Neural cell (in vitro differentiated cells): ENCODE results near the gene LDLR. TPM values are rescaled to one million over a fixed set of nuclear protein-coding genes. Genes with fewer than 3 reads are reported as not detected.

Source experiments
- H2AFZ ChIP-seq: fragments of 200-600, 300-800 bp; sonication (generic), shearing (Covaris generic); 2 replicates; pipeline ENCODE4 v1.6.0; 2014; ENCODE audit warnings: low read depth, mild to moderate bottlenecking, antibody characterized with exemption, low read length, moderate library complexity
- H3F3A ChIP-seq: fragments of 200-600 bp; shearing (Covaris generic); 2 replicates; pipeline ENCODE4 v1.6.1; 2016; ENCODE audit warnings: mild to moderate bottlenecking, moderate library complexity, mixed read lengths, antibody characterized with exemption, low read length; ENCODE audit not compliant: insufficient read depth, poor library complexity, severe bottlenecking
- H3K27ac ChIP-seq: fragments of 200-600, 300-800 bp; sonication (generic), shearing (Covaris generic); 2 replicates; pipeline ENCODE4 v1.5.1; 2014; ENCODE audit warnings: mild to moderate bottlenecking, low read length, moderate library complexity
- H3K27me3 ChIP-seq: fragments of 300-800, 200-600 bp; sonication (generic), shearing (Covaris generic); 2 replicates; pipeline ENCODE4 v1.6.0; 2014; ENCODE audit warnings: mild to moderate bottlenecking, low read depth, low read length, moderate library complexity; ENCODE audit not compliant: insufficient read depth
- H3K36me3 ChIP-seq: fragments of 300-800, 200-600 bp; sonication (generic), shearing (Covaris generic); 2 replicates; pipeline ENCODE4 v1.5.1; 2014; ENCODE audit warnings: mild to moderate bottlenecking, antibody characterized with exemption, low read length, moderate library complexity; ENCODE audit not compliant: insufficient read depth
- H3K4me2 ChIP-seq: fragments of 300-800, 200-600 bp; sonication (generic), shearing (Covaris generic); 2 replicates; pipeline ENCODE4 v1.6.0; 2014; ENCODE audit warnings: mild to moderate bottlenecking, low read length
- H3K4me3 ChIP-seq: fragments of 300-800, 200-600 bp; sonication (generic), shearing (Covaris generic); 2 replicates; pipeline ENCODE4 v1.5.1; 2014; ENCODE audit warnings: mild to moderate bottlenecking, low read length, moderate library complexity
- H3K79me2 ChIP-seq: fragments of 200-600 bp; shearing (Covaris generic); replicated peaks from 2 replicates; pipeline ENCODE4 v1.6.0; 2014; ENCODE audit warnings: mild to moderate bottlenecking, low read length, moderate library complexity; ENCODE audit not compliant: insufficient read depth
- H3K9ac ChIP-seq: fragments of 300-800, 200-600 bp; sonication (generic), shearing (Covaris generic); 2 replicates; pipeline ENCODE4 v1.6.1; 2016; ENCODE audit warnings: mild to moderate bottlenecking, low read length, mixed read lengths
- H3K9me2 ChIP-seq: fragments of 200-600 bp; shearing (Covaris generic); 2 replicates; pipeline ENCODE4 v1.6.1; 2016; ENCODE audit warnings: mild to moderate bottlenecking, low read length, mixed read lengths; ENCODE audit not compliant: insufficient read depth
- H3K9me3 ChIP-seq: fragments of 200-600, 300-800 bp; sonication (generic), shearing (Covaris generic); 2 replicates; pipeline ENCODE4 v1.6.1; 2016; ENCODE audit warnings: mild to moderate bottlenecking, mixed run types, low read length, moderate library complexity, mixed read lengths
- H4K20me1 ChIP-seq: fragments of 200-600 bp; shearing (Covaris generic); 2 replicates; pipeline ENCODE4 v1.6.1; 2016; ENCODE audit warnings: mild to moderate bottlenecking, mixed run types; ENCODE audit not compliant: insufficient read depth
- EP300 ChIP-seq: fragments of 450-650 bp; conservative IDR thresholded peaks from 2 replicates; pipeline ENCODE4 v1.6.1; 2014; ENCODE audit warnings: antibody characterized with exemption, mild to moderate bottlenecking, moderate library complexity; ENCODE audit not compliant: poor library complexity, severe bottlenecking
- EZH2 ChIP-seq: fragments of 200-600, 300-800 bp; shearing (Covaris generic), sonication (generic); IDR thresholded peaks from 2 replicates; pipeline ENCODE4 v1.6.1; 2014; ENCODE audit warnings: antibody characterized with exemption, low read length, borderline replicate concordance, mild to moderate bottlenecking; ENCODE audit not compliant: insufficient read depth, poor library complexity, severe bottlenecking
- MXI1 ChIP-seq: fragments of 450-650 bp; conservative IDR thresholded peaks from 2 replicates; pipeline ENCODE4 v1.6.1; 2014; ENCODE audit warnings: antibody characterized with exemption, mild to moderate bottlenecking; ENCODE audit not compliant: poor library complexity, severe bottlenecking
- POLR2AphosphoS5 ChIP-seq: IDR thresholded peaks from 2 replicates; pipeline ENCODE4 v1.6.1; 2012
- RAD21 ChIP-seq: fragments of 450-650 bp; conservative IDR thresholded peaks from 2 replicates; pipeline ENCODE4 v1.6.1; 2014; ENCODE audit warnings: antibody characterized with exemption, mild to moderate bottlenecking, moderate library complexity
- SMC3 ChIP-seq: fragments of 450-650 bp; conservative IDR thresholded peaks from 2 replicates; pipeline ENCODE4 v1.6.1; 2014; ENCODE audit warnings: antibody characterized with exemption, mild to moderate bottlenecking, moderate library complexity; ENCODE audit not compliant: poor library complexity
- TAF1 ChIP-seq: IDR thresholded peaks from 2 replicates; pipeline ENCODE4 v1.6.1; 2012; ENCODE audit warnings: low read depth
- polyA plus RNA-seq: library from polyadenylated mRNA; depleted of rRNA; stranded (reverse); fragments of >200 nt; gene quantifications from 2 replicates; pipeline ENCODE4 v1.2.3, GENCODE V29; 2014
- TF ChIP-seq, protein P1 (sequence below): fragments of 450-650 bp; IDR thresholded peaks from 2 replicates; pipeline ENCODE4 v1.5.1; 2014; ENCODE audit warnings: antibody characterized with exemption, mild to moderate bottlenecking, moderate library complexity; ENCODE audit not compliant: poor library complexity, severe bottlenecking
- TF ChIP-seq, protein P2 (sequence below): IDR thresholded peaks from 2 replicates; pipeline ENCODE4 v1.6.1; 2012; ENCODE audit warnings: borderline replicate concordance

Gene LDLR
- polyA plus RNA-seq, 1 donor from 2014 or later, result 23.2 TPM

DNA sequence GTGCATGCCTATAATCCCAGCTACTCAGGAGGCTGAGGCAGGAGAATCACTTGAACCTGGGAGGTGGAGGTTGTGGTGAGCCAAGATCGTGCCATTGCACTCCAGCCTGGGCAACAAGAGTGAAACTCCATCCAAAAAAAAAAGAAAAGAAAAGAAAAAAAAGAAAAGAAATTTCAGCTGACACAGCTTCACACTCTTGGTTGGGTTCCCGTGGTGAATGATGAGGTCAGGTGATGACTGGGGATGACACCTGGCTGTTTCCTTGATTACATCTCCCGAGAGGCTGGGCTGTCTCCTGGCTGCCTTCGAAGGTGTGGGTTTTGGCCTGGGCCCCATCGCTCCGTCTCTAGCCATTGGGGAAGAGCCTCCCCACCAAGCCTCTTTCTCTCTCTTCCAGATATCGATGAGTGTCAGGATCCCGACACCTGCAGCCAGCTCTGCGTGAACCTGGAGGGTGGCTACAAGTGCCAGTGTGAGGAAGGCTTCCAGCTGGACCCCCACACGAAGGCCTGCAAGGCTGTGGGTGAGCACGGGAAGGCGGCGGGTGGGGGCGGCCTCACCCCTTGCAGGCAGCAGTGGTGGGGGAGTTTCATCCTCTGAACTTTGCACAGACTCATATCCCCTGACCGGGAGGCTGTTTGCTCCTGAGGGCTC is 22.0 kb downstream of the LDLR start:
- Histone ChIP-seq H3K9me2 (no peaks in the 10 kb centered on the region), H3K4me2 (no peak overlapping the region), H3K9ac (no peak overlapping the region), H3K9me3 (no peaks in the 10 kb centered on the region), H3K27me3 (no peaks in the 10 kb centered on the region), H3K27ac (no peak overlapping the region), H3K79me2 (no peaks in the 10 kb centered on the region), H2AFZ (no peak overlapping the region), H3F3A (no peaks in the 10 kb centered on the region), H3K36me3 (no peaks in the 10 kb centered on the region), H4K20me1 (no peaks in the 10 kb centered on the region), H3K4me3 (no peak overlapping the region)
- TF ChIP-seq TAF1, result no peak
- no peak for TF ChIP-seq SMC3
- TF ChIP-seq EZH2, result no peak
- TF ChIP-seq, protein P1, sequence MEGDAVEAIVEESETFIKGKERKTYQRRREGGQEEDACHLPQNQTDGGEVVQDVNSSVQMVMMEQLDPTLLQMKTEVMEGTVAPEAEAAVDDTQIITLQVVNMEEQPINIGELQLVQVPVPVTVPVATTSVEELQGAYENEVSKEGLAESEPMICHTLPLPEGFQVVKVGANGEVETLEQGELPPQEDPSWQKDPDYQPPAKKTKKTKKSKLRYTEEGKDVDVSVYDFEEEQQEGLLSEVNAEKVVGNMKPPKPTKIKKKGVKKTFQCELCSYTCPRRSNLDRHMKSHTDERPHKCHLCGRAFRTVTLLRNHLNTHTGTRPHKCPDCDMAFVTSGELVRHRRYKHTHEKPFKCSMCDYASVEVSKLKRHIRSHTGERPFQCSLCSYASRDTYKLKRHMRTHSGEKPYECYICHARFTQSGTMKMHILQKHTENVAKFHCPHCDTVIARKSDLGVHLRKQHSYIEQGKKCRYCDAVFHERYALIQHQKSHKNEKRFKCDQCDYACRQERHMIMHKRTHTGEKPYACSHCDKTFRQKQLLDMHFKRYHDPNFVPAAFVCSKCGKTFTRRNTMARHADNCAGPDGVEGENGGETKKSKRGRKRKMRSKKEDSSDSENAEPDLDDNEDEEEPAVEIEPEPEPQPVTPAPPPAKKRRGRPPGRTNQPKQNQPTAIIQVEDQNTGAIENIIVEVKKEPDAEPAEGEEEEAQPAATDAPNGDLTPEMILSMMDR, result no peak
- TF ChIP-seq, protein P2, sequence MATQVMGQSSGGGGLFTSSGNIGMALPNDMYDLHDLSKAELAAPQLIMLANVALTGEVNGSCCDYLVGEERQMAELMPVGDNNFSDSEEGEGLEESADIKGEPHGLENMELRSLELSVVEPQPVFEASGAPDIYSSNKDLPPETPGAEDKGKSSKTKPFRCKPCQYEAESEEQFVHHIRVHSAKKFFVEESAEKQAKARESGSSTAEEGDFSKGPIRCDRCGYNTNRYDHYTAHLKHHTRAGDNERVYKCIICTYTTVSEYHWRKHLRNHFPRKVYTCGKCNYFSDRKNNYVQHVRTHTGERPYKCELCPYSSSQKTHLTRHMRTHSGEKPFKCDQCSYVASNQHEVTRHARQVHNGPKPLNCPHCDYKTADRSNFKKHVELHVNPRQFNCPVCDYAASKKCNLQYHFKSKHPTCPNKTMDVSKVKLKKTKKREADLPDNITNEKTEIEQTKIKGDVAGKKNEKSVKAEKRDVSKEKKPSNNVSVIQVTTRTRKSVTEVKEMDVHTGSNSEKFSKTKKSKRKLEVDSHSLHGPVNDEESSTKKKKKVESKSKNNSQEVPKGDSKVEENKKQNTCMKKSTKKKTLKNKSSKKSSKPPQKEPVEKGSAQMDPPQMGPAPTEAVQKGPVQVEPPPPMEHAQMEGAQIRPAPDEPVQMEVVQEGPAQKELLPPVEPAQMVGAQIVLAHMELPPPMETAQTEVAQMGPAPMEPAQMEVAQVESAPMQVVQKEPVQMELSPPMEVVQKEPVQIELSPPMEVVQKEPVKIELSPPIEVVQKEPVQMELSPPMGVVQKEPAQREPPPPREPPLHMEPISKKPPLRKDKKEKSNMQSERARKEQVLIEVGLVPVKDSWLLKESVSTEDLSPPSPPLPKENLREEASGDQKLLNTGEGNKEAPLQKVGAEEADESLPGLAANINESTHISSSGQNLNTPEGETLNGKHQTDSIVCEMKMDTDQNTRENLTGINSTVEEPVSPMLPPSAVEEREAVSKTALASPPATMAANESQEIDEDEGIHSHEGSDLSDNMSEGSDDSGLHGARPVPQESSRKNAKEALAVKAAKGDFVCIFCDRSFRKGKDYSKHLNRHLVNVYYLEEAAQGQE, result no peak

DNA sequence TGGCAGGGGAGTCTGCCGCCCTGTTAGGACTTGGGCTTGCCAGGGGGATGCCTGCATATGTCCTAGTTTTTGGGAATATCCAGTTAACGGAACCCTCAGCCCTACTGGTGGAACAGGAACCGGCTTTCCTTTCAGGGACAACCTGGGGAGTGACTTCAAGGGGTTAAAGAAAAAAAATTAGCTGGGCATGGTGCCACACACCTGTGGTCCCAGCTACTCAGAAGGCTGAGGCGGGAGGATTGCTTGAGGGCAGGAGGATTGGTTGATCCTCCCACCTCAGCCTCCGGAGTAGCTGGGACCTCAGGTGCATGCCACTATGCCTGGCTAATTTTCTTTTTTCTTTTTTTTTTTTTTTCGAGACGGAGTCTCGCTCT is 22.5 kb downstream of the LDLR start:
- Histone ChIP-seq H3F3A (no peaks in the 10 kb centered on the region), H3K4me3 (no peak overlapping the region), H3K9ac (no peak overlapping the region), H3K27me3 (no peaks in the 10 kb centered on the region), H2AFZ (no peak overlapping the region), H3K9me2 (no peaks in the 10 kb centered on the region), H4K20me1 (no peaks in the 10 kb centered on the region), H3K4me2 (no peak overlapping the region), H3K79me2 (no peaks in the 10 kb centered on the region), H3K27ac (no peak overlapping the region), H3K36me3 (no peaks in the 10 kb centered on the region), H3K9me3 (no peaks in the 10 kb centered on the region)
- TF ChIP-seq POLR2AphosphoS5 (no peak), SMC3 (no peak), MXI1 (no peak), EP300 (no peak), TAF1 (no peak), RAD21 (no peak), EZH2 (no peak)
- TF ChIP-seq, protein P2, result no peak
- TF ChIP-seq, protein P1, result no peak
